CD4-positive, alpha-beta T cell treated with Interleukin-4 for 4 hours (primary cell): Measurements from ENCODE around the gene TYMP.
"Not testable (repeated sequence)": the region's sequence is repeated elsewhere in the genome, so short reads cannot be mapped to it uniquely, and the experiment has no call there.

Experiments used
- DNase-seq: peaks from one replicate; pipeline ENCODE4 v3.0.0-alpha.2; 2020

The TYMP gene

GRCh38 chr22:50523806-50524675, 5.8 kb downstream of the TYMP start:
- no peak for DNase-seq

GRCh38 chr22:50523458-50523805, 6.4 kb downstream of the TYMP start:
- DNase-seq, result no peak

- no peak for DNase-seq
These were observed 6.9 kb downstream of the TYMP start for GRCh38 chr22:50522806-50523438.

- no peak for DNase-seq
These were observed 7.5 kb downstream of the TYMP start for GRCh38 chr22:50522208-50522805.

GRCh38 chr22:50521710-50522109, 8.1 kb downstream of the TYMP start:
- DNase-seq, result no peak

- DNase-seq, result no peak
These were observed 8.9 kb downstream of the TYMP start for GRCh38 chr22:50520826-50521453.

GRCh38 chr22:50520184-50520583, 9.6 kb downstream of the TYMP start:
- DNase-seq, result not testable (repeated sequence)

- DNase-seq, result no peak
These were observed 10.7 kb downstream of the TYMP start for GRCh38 chr22:50519151-50519550.

- no peak for DNase-seq
These were observed 11.2 kb downstream of the TYMP start for GRCh38 chr22:50518606-50519005.

GRCh38 chr22:50517495-50518260, 12.1 kb downstream of the TYMP start:
- DNase-seq, result no peak

- no peak for DNase-seq
These were observed 12.9 kb downstream of the TYMP start for GRCh38 chr22:50516891-50517290.

GRCh38 chr22:50516068-50516467, 13.7 kb downstream of the TYMP start:
- DNase-seq, result no peak

GRCh38 chr22:50513175-50513574, 16.6 kb downstream of the TYMP start:
- DNase-seq, result no peak

GRCh38 chr22:50508897-50509296, 20.9 kb downstream of the TYMP start:
- DNase-seq, result no peak

GRCh38 chr22:50507991-50508884, 21.6 kb downstream of the TYMP start, which contains the start of gene NCAPH2:
TSS of gene NCAPH2 (plus strand) at chr22:50508224. CDS start at chr22:50508338, 114 bp downstream.
- peak; percentile 96 for DNase-seq

- peak; percentile 87 for DNase-seq
These were observed 22.3 kb downstream of the TYMP start, which contains the start of gene LMF2 for GRCh38 chr22:50507421-50507990. TSS of gene LMF2 (minus strand) at chr22:50507702. CDS start at chr22:50507675, 27 bp downstream.

GRCh38 chr22:50506611-50507420, 23.0 kb downstream of the TYMP start:
- no peak for DNase-seq

GRCh38 chr22:50505776-50506610, 23.8 kb downstream of the TYMP start:
- DNase-seq, result no peak

GRCh38 chr22:50505276-50505775, 24.5 kb downstream of the TYMP start:
- no peak for DNase-seq
